Natural killer cell (primary cell): Measurements from ENCODE around the gene FRAS1. TPM values are rescaled to one million over a fixed set of nuclear protein-coding genes. Genes with fewer than 3 reads are reported as not detected.

Source experiments
- ATAC-seq, 3 donors: fragments of 150-1000 bp in 2 of 3; fragments of 200-7000 bp in 1 of 3; cut with Tn5 transposase; 1 replicate in 1 of 3; 2 replicates in 2 of 3; pipeline ENCODE4 v1.10.0; 2021; ENCODE audit warnings: mild to moderate bottlenecking in 2 of 3, moderate library complexity in 2 of 3
- DNase-seq, 2 donors: peaks; one replicate each; pipeline versions ENCODE4 v3.0.0 to v3.0.0-alpha.2; 2013 to 2021; ENCODE audit warnings: mixed read lengths in 1 of 2
- H3K27ac ChIP-seq: one replicate; pipeline ENCODE4 v1.5.1; 2013; ENCODE audit warnings: mild to moderate bottlenecking, low read length
- H3K27me3 ChIP-seq: one replicate; pipeline ENCODE4 v1.6.1; 2013; ENCODE audit warnings: low read length; ENCODE audit not compliant: control insufficient read depth, insufficient read depth
- H3K36me3 ChIP-seq: one replicate; pipeline ENCODE4 v1.6.1; 2013; ENCODE audit warnings: low read length; ENCODE audit not compliant: control insufficient read depth, insufficient read depth
- H3K4me1 ChIP-seq: one replicate; pipeline ENCODE4 v1.6.1; 2013; ENCODE audit warnings: low read length; ENCODE audit not compliant: control insufficient read depth, insufficient read depth
- H3K4me3 ChIP-seq: one replicate; pipeline ENCODE4 v1.5.1; 2013; ENCODE audit warnings: low read length
- H3K9me3 ChIP-seq: one replicate; pipeline ENCODE4 v1.6.1; 2013; ENCODE audit warnings: low read length; ENCODE audit not compliant: control insufficient read depth, insufficient read depth
- H3K27ac Mint-ChIP-seq, 2 donors: one replicate each; pipeline ENCODE4 v1.8.0; 2022; ENCODE audit warnings: mild to moderate bottlenecking in 2 of 2, mixed read lengths in 2 of 2, moderate library complexity in 1 of 2
- H3K27me3 Mint-ChIP-seq, 2 donors: one replicate each; pipeline ENCODE4 v1.8.0; 2022; ENCODE audit warnings: low read depth in 2 of 2, mixed read lengths in 2 of 2
- H3K36me3 Mint-ChIP-seq: one replicate; pipeline ENCODE4 v1.8.0; 2022; ENCODE audit warnings: mixed read lengths
- H3K4me1 Mint-ChIP-seq, 2 donors: one replicate each; pipeline ENCODE4 v1.8.0; 2022; ENCODE audit warnings: mixed read lengths in 2 of 2
- H3K4me3 Mint-ChIP-seq: one replicate; pipeline ENCODE4 v1.8.0; 2022; ENCODE audit warnings: mild to moderate bottlenecking, moderate library complexity, mixed read lengths
- H3K9me3 Mint-ChIP-seq, 2 donors: one replicate each; pipeline ENCODE4 v1.8.0; 2022; ENCODE audit warnings: mixed read lengths in 2 of 2
- CTCF ChIP-seq: fragments of 200-600 bp; IDR thresholded peaks from one replicate; pipeline ENCODE4 v1.8.0; 2022; ENCODE audit warnings: antibody characterized with exemption
- WGBS: methylation state at CpG from one replicate; pipeline ENCODE4 v1.1.7; 2013; ENCODE audit warnings: missing lambda C conversion rate; ENCODE audit not compliant: insufficient coverage; 5-methylcytosine and 5-hydroxymethylcytosine counted together
- intact Hi-C: fragments of 100-400 bp; cut with micrococcal nuclease; formaldehyde crosslinking; loops from one replicate; pipeline ENCODE4 v1.14.2; 2022
- total RNA-seq, 4 donors: library from RNA; stranded (reverse); fragments of 120-200 nt in 1 of 4; gene quantifications; one replicate each; pipeline versions ENCODE4 v1.2.3 to v1.2.4, GENCODE V29; 2013 to 2022

The FRAS1 gene
- total RNA-seq, 3 donors from 2014 or later (not counting 1 experiment from before 2014, with no cell fraction given) = 0.15 to 0.31 TPM; not detected in 1

- no peak overlapping the region for H3K4me3 Mint-ChIP-seq
- no peaks in the 10 kb centered on the region for H3K9me3 ChIP-seq
- no peak overlapping the region for H3K4me3 ChIP-seq
- H3K4me1 Mint-ChIP-seq = no peaks in the 10 kb centered on the region
- no peaks in the 10 kb centered on the region for H3K36me3 Mint-ChIP-seq
- no peak for ATAC-seq
- 89% methylated on average over 1 of the region's 1 CpG for WGBS
- intact Hi-C loops = no loop called here
- H3K4me1 ChIP-seq = no peaks in the 10 kb centered on the region
- peaks cover 2 to 8% of the 10 kb centered on the region in 2 donors for H3K27me3 Mint-ChIP-seq
- no peaks in the 10 kb centered on the region for H3K36me3 ChIP-seq
- no peak overlapping the region for H3K27ac Mint-ChIP-seq
- TF ChIP-seq CTCF = no peak
- H3K27me3 ChIP-seq = no peaks in the 10 kb centered on the region
- no peak overlapping the region for H3K27ac ChIP-seq
- no peaks in the 10 kb centered on the region for H3K9me3 Mint-ChIP-seq
- no peak for DNase-seq
These were observed 423.2 kb downstream of the FRAS1 start for GRCh38 chr4:78480286-78480685.

GRCh38 chr4:78481180-78481579 is 424.1 kb downstream of the FRAS1 start:
- Mint-ChIP-seq H3K4me1 (no peaks in the 10 kb centered on the region), H3K27ac (no peak overlapping the region), H3K27me3 (peaks cover 2 to 8% of the 10 kb centered on the region in 2 donors), H3K4me3 (no peak overlapping the region), H3K36me3 (no peaks in the 10 kb centered on the region), H3K9me3 (no peaks in the 10 kb centered on the region)
- no peak for ATAC-seq
- Histone ChIP-seq H3K4me1 (no peaks in the 10 kb centered on the region), H3K27me3 (no peaks in the 10 kb centered on the region), H3K36me3 (no peaks in the 10 kb centered on the region), H3K4me3 (no peak overlapping the region), H3K9me3 (no peaks in the 10 kb centered on the region), H3K27ac (no peak overlapping the region)
- no peak for TF ChIP-seq CTCF
- DNase-seq = no peak
- intact Hi-C loops = no loop called here
- 86% methylated on average over 1 of the region's 1 CpG for WGBS

GRCh38 chr4:78482281-78482680 is 425.2 kb downstream of the FRAS1 start:
- H3K9me3 ChIP-seq = no peaks in the 10 kb centered on the region
- ATAC-seq (no peak), DNase-seq (no peak)
- Mint-ChIP-seq H3K9me3 (no peaks in the 10 kb centered on the region), H3K27ac (no peak overlapping the region), H3K27me3 (peaks cover 2 to 8% of the 10 kb centered on the region in 2 donors), H3K4me1 (no peaks in the 10 kb centered on the region), H3K36me3 (no peaks in the 10 kb centered on the region), H3K4me3 (no peak overlapping the region)
- intact Hi-C loops = no loop called here
- H3K4me1 ChIP-seq = no peaks in the 10 kb centered on the region
- H3K36me3 ChIP-seq = no peaks in the 10 kb centered on the region
- TF ChIP-seq CTCF = no peak
- 89% methylated on average over 3 of the region's 4 CpGs for WGBS
- no peak overlapping the region for H3K27ac ChIP-seq
- H3K27me3 ChIP-seq = no peaks in the 10 kb centered on the region
- no peak overlapping the region for H3K4me3 ChIP-seq

- intact Hi-C loops = no loop called here
- Histone ChIP-seq H3K36me3 (no peaks in the 10 kb centered on the region), H3K4me3 (no peak overlapping the region), H3K27me3 (no peaks in the 10 kb centered on the region), H3K27ac (no peak overlapping the region), H3K9me3 (no peaks in the 10 kb centered on the region), H3K4me1 (no peaks in the 10 kb centered on the region)
- no peak for TF ChIP-seq CTCF
- H3K36me3 Mint-ChIP-seq = no peaks in the 10 kb centered on the region
- ATAC-seq (no peak), DNase-seq (no peak)
- WGBS = 73% methylated on average over 2 of the region's 2 CpGs
- no peaks in the 10 kb centered on the region for H3K9me3 Mint-ChIP-seq
- H3K27me3 Mint-ChIP-seq = peaks cover 2 to 16% of the 10 kb centered on the region in 2 donors
- H3K4me3 Mint-ChIP-seq = no peak overlapping the region
- H3K27ac Mint-ChIP-seq = no peak overlapping the region
- no peaks in the 10 kb centered on the region for H3K4me1 Mint-ChIP-seq
These were observed 426.7 kb downstream of the FRAS1 start for GRCh38 chr4:78483811-78484210.
